Fibroblast of lung (primary cell): ENCODE data around the gene EDRF1. TPM values are rescaled to one million over a fixed set of nuclear protein-coding genes. Genes with fewer than 3 reads are reported as not detected.

Source experiments
- DNase-seq, 2 donors: peaks; one replicate each; pipeline versions ENCODE4 v3.0.0 to v3.0.0-alpha.2; 2010; ENCODE audit warnings: low read depth in 2 of 2
- H2AFZ ChIP-seq: 2 replicates; pipeline ENCODE4 v1.5.1; 2012; ENCODE audit warnings: low read length, control low read depth, inconsistent platforms
- H3K27ac ChIP-seq: 2 replicates; pipeline ENCODE4 v1.5.1; 2011; ENCODE audit warnings: low read length, control low read depth; ENCODE audit not compliant: insufficient read depth
- H3K27me3 ChIP-seq: 2 replicates; pipeline ENCODE4 v1.5.1; 2011; ENCODE audit warnings: mild to moderate bottlenecking, low read length; ENCODE audit not compliant: control insufficient read depth, insufficient read depth
- H3K36me3 ChIP-seq: 2 replicates; pipeline ENCODE4 v1.5.1; 2011; ENCODE audit warnings: low read length; ENCODE audit not compliant: control insufficient read depth, insufficient read depth
- H3K4me1 ChIP-seq: 2 replicates; pipeline ENCODE4 v1.5.1; 2011; ENCODE audit warnings: low read length; ENCODE audit not compliant: control insufficient read depth, insufficient read depth; ENCODE audit errors: extremely low read depth
- H3K4me2 ChIP-seq: 2 replicates; pipeline ENCODE4 v1.5.1; 2011; ENCODE audit warnings: low read length, control low read depth; ENCODE audit not compliant: insufficient read depth; ENCODE audit errors: extremely low read depth
- H3K4me3 ChIP-seq, 4 experiments: fragments of 200-600 bp in 1 of 4; sonication (generic) in 1 of 4; replicated peaks in 1 of 4; 2 replicates each; pipeline ENCODE4 v1.5.1; 2011 to 2016; ENCODE audit warnings: low read length in 4 of 4, low read depth in 3 of 4, mild to moderate bottlenecking in 3 of 4, control low read depth in 2 of 4, inconsistent platforms in 1 of 4, mixed read lengths in 1 of 4; ENCODE audit not compliant: insufficient read depth in 1 of 4; ENCODE audit errors: control extremely low read depth in 1 of 4
- H3K79me2 ChIP-seq: 2 replicates; pipeline ENCODE4 v1.5.1; 2012; ENCODE audit warnings: mild to moderate bottlenecking, low read length, inconsistent platforms; ENCODE audit not compliant: control insufficient read depth, insufficient read depth
- H3K9ac ChIP-seq: 2 replicates; pipeline ENCODE4 v1.5.1; 2011; ENCODE audit warnings: mild to moderate bottlenecking, low read length, control low read depth; ENCODE audit not compliant: insufficient read depth
- H3K9me3 ChIP-seq: 2 replicates; pipeline ENCODE4 v1.5.1; 2012; ENCODE audit warnings: low read depth, low read length; ENCODE audit not compliant: control insufficient read depth, insufficient read depth
- H4K20me1 ChIP-seq: 2 replicates; pipeline ENCODE4 v1.5.1; 2011; ENCODE audit warnings: low read length; ENCODE audit not compliant: control insufficient read depth, insufficient read depth; ENCODE audit errors: extremely low read depth
- EZH2 ChIP-seq: IDR thresholded peaks from 2 replicates; pipeline ENCODE4 v1.5.1; 2012; ENCODE audit warnings: low read length, control low read depth, mild to moderate bottlenecking; ENCODE audit errors: missing control alignments
- polyA plus RNA-seq, 2 donors: library from polyadenylated mRNA; depleted of rRNA in 1 of 2; stranded (reverse) in 1 of 2; unstranded in 1 of 2; fragments of >200 nt; gene quantifications; 2 replicates each; pipeline ENCODE4 v1.2.1, GENCODE V29; 2011 to 2012; ENCODE audit warnings: missing spikeins in 1 of 2
- total RNA-seq: library from RNA; depleted of rRNA; stranded (reverse); fragments of >200 nt; gene quantifications from 2 replicates; pipeline ENCODE4 v1.2.1, GENCODE V29; 2014
- TF ChIP-seq, protein P1 (sequence below), 2 donors: IDR thresholded peaks in 1 of 2; conservative IDR thresholded peaks in 1 of 2; 1 replicate in 1 of 2; 2 replicates in 1 of 2; pipeline ENCODE4 v1.5.1; 2011 to 2012; ENCODE audit warnings: low read length in 2 of 2, control low read depth in 1 of 2, inconsistent platforms in 1 of 2, low read depth in 1 of 2, mild to moderate bottlenecking in 1 of 2

The EDRF1 gene
- total and polyA plus RNA-seq, 2 donors (not counting 1 experiment from before 2014, with no cell fraction given): 19.9 to 25.3 TPM

DNA sequence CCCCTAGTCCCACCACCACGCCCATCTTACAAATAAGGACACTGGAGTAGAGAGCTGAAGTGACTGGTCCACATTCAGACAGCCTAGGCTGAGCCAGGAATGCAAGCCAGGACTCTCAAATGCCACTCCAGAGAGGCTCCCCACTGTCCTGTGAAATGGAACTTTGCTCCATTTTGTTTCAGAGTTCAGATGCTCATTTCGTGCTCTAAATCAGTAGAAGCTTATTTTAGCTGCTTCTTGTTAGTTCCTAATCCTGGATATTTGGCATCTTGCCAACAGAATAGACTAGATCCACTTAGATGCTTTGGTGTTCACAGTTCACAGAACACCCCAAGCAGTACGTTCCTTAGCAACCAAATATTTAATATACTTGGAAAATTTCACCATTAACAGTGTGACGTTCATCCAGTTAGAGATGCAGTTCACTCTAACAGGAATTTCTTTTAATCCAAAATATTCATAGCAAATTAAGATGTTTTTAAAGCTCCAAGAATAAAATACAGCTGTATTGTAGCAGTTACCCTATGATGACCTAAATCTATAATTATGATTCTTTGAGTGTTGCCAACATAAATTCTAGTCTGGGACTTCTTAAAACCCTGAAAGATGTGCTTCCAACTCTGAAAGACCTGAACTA, 48.8 kb downstream of the EDRF1 start:
- no peaks in the 10 kb centered on the region for H3K27me3 ChIP-seq
- H3K9me3 ChIP-seq: no peaks in the 10 kb centered on the region
- peak; percentile 6 to 49 for DNase-seq
- H3K27ac ChIP-seq: no peak overlapping the region
- no peak overlapping the region for H3K4me2 ChIP-seq
- H3K4me3 ChIP-seq: no peak overlapping the region
- peaks cover 2% of the 10 kb centered on the region for H3K36me3 ChIP-seq
- H4K20me1 ChIP-seq: no peaks in the 10 kb centered on the region
- H3K4me1 ChIP-seq: no peaks in the 10 kb centered on the region
- H3K9ac ChIP-seq: no peak overlapping the region
- H2AFZ ChIP-seq: no peak overlapping the region
- no peak for TF ChIP-seq EZH2
- TF ChIP-seq, protein P1, sequence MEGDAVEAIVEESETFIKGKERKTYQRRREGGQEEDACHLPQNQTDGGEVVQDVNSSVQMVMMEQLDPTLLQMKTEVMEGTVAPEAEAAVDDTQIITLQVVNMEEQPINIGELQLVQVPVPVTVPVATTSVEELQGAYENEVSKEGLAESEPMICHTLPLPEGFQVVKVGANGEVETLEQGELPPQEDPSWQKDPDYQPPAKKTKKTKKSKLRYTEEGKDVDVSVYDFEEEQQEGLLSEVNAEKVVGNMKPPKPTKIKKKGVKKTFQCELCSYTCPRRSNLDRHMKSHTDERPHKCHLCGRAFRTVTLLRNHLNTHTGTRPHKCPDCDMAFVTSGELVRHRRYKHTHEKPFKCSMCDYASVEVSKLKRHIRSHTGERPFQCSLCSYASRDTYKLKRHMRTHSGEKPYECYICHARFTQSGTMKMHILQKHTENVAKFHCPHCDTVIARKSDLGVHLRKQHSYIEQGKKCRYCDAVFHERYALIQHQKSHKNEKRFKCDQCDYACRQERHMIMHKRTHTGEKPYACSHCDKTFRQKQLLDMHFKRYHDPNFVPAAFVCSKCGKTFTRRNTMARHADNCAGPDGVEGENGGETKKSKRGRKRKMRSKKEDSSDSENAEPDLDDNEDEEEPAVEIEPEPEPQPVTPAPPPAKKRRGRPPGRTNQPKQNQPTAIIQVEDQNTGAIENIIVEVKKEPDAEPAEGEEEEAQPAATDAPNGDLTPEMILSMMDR (conservative IDR thresholded peaks at IDR 0.05 in 1 of 2, IDR thresholded peaks at IDR 0.05 in 1 of 2; ENCODE audit: low read depth in 1 of 2, low read length in 2 of 2): no peak
- H3K79me2 ChIP-seq: no peaks in the 10 kb centered on the region

- H3K36me3 ChIP-seq: peaks cover 2% of the 10 kb centered on the region
- no peaks in the 10 kb centered on the region for H3K9me3 ChIP-seq
- H3K79me2 ChIP-seq: no peaks in the 10 kb centered on the region
- no peak for DNase-seq
- no peak overlapping the region for H2AFZ ChIP-seq
- no peak overlapping the region for H3K27ac ChIP-seq
- H3K27me3 ChIP-seq: no peaks in the 10 kb centered on the region
- no peak overlapping the region for H3K4me3 ChIP-seq
- no peaks in the 10 kb centered on the region for H3K4me1 ChIP-seq
- H4K20me1 ChIP-seq: no peaks in the 10 kb centered on the region
- TF ChIP-seq, protein P1 (conservative IDR thresholded peaks at IDR 0.05 in 1 of 2, IDR thresholded peaks at IDR 0.05 in 1 of 2; ENCODE audit: low read depth in 1 of 2, low read length in 2 of 2): no peak
- TF ChIP-seq EZH2: no peak
- no peak overlapping the region for H3K9ac ChIP-seq
- H3K4me2 ChIP-seq: no peak overlapping the region
Measured at GRCh38 chr10:125769175-125769574, 49.7 kb downstream of the EDRF1 start.

- TF ChIP-seq, protein P1 (conservative IDR thresholded peaks at IDR 0.05 in 1 of 2, IDR thresholded peaks at IDR 0.05 in 1 of 2; ENCODE audit: low read depth in 1 of 2, low read length in 2 of 2): no peak
- TF ChIP-seq EZH2: no peak
- Histone ChIP-seq H3K27me3 (no peaks in the 10 kb centered on the region), H3K4me1 (no peaks in the 10 kb centered on the region), H3K4me2 (no peak overlapping the region), H3K79me2 (no peaks in the 10 kb centered on the region), H3K9me3 (no peaks in the 10 kb centered on the region), H3K27ac (no peak overlapping the region), H3K4me3 (no peak overlapping the region), H4K20me1 (no peaks in the 10 kb centered on the region), H2AFZ (no peak overlapping the region), H3K36me3 (no peaks in the 10 kb centered on the region), H3K9ac (no peak overlapping the region)
- DNase-seq: no peak
Measured at GRCh38 chr10:125770844-125771243, 51.3 kb downstream of the EDRF1 start.
